WTC11 (cell line): ENCODE measurements around the gene LRP4. TPM values are rescaled to one million over a fixed set of nuclear protein-coding genes. Genes with fewer than 3 reads are reported as not detected.

Experiments
- ATAC-seq: fragments of 200-7000 bp; cut with Tn5 transposase; 2 replicates; pipeline ENCODE4 v1.10.0; 2021; ENCODE audit warnings: mild to moderate bottlenecking, moderate library complexity
- CTCF ChIA-PET: fragments of 300-600 bp; sonication (Branson Sonifier 250); formaldehyde crosslinking; loops from one replicate; lab custom pipeline; 2021; ENCODE audit warnings: antibody characterized with exemption; lab: Charles Lee
- POLR2A ChIA-PET: fragments of 350-600 bp; sonication (Branson Sonifier 250); formaldehyde crosslinking; loops from one replicate; lab custom pipeline; 2021; ENCODE audit warnings: antibody characterized with exemption; lab: Charles Lee
- DNase-seq: peaks from one replicate; pipeline ENCODE4 v3.0.0; 2021; ENCODE audit warnings: low spot score
- H3K27ac Mint-ChIP-seq: 2 replicates; pipeline ENCODE4 v1.8.0; 2021; ENCODE audit warnings: mixed read lengths
- H3K27me3 Mint-ChIP-seq: 2 replicates; pipeline ENCODE4 v1.8.0; 2021; ENCODE audit warnings: low read depth, mild to moderate bottlenecking, moderate library complexity, mixed read lengths
- H3K36me3 Mint-ChIP-seq: 2 replicates; pipeline ENCODE4 v1.8.0; 2021; ENCODE audit warnings: mixed read lengths
- H3K4me1 Mint-ChIP-seq: 2 replicates; pipeline ENCODE4 v1.8.0; 2022; ENCODE audit warnings: mixed read lengths
- H3K4me3 Mint-ChIP-seq: 2 replicates; pipeline ENCODE4 v1.8.0; 2021; ENCODE audit warnings: mild to moderate bottlenecking, moderate library complexity, mixed read lengths
- H3K9me3 Mint-ChIP-seq: 2 replicates; pipeline ENCODE4 v1.8.0; 2021; ENCODE audit warnings: mixed read lengths
- ATF1 ChIP-seq: sonication (generic); formaldehyde crosslinking; IDR thresholded peaks from 2 replicates; pipeline ENCODE4 v1.8.1; 2023; ENCODE audit warnings: mild to moderate bottlenecking, moderate library complexity, missing genetic modification reagents
- CREB1 ChIP-seq: sonication (generic); formaldehyde crosslinking; IDR thresholded peaks from 2 replicates; pipeline ENCODE4 v1.8.0; 2023; ENCODE audit warnings: mild to moderate bottlenecking, missing genetic modification reagents
- E2F4 ChIP-seq: sonication (generic); formaldehyde crosslinking; IDR thresholded peaks from 2 replicates; pipeline ENCODE4 v1.8.1; 2022; ENCODE audit warnings: low read depth, mild to moderate bottlenecking, moderate library complexity, missing genetic modification reagents, borderline replicate concordance
- ELF4 ChIP-seq: sonication (generic); formaldehyde crosslinking; IDR thresholded peaks from 2 replicates; pipeline ENCODE4 v1.8.1; 2022; ENCODE audit warnings: low read depth, mild to moderate bottlenecking, moderate library complexity, missing genetic modification reagents
- EMX1 ChIP-seq: fragments of 250-450 bp; sonication (Bioruptor Pico); IDR thresholded peaks from 2 replicates; pipeline ENCODE4 v1.8.0; 2021; ENCODE audit warnings: mild to moderate bottlenecking
- FOXJ3 ChIP-seq: sonication (generic); formaldehyde crosslinking; IDR thresholded peaks from 2 replicates; pipeline ENCODE4 v1.9.0; 2021; ENCODE audit warnings: missing genetic modification reagents, mild to moderate bottlenecking, borderline replicate concordance
- FOXP1 ChIP-seq: sonication (generic); formaldehyde crosslinking; IDR thresholded peaks from 2 replicates; pipeline ENCODE4 v1.8.0; 2022; ENCODE audit warnings: missing genetic modification reagents, mild to moderate bottlenecking, moderate library complexity, borderline replicate concordance
- GRHL2 ChIP-seq: fragments of 250-450 bp; sonication (Bioruptor Pico); IDR thresholded peaks from 2 replicates; pipeline ENCODE4 v1.8.0; 2022; ENCODE audit warnings: mild to moderate bottlenecking, moderate library complexity; ENCODE audit not compliant: insufficient replicate concordance, severe bottlenecking
- GTF2I ChIP-seq: fragments of 250-450 bp; sonication (Bioruptor Pico); conservative IDR thresholded peaks from 2 replicates; pipeline ENCODE4 v1.4.0; 2021; ENCODE audit warnings: mild to moderate bottlenecking
- HMGXB4 ChIP-seq: sonication (generic); formaldehyde crosslinking; IDR thresholded peaks from 2 replicates; pipeline ENCODE4 v1.8.1; 2023; ENCODE audit warnings: mild to moderate bottlenecking, moderate library complexity, missing genetic modification reagents
- JUN ChIP-seq: sonication (generic); formaldehyde crosslinking; IDR thresholded peaks from 2 replicates; pipeline ENCODE4 v1.8.0; 2023; ENCODE audit warnings: mild to moderate bottlenecking, missing genetic modification reagents
- NFE2L1 ChIP-seq: sonication (generic); formaldehyde crosslinking; IDR thresholded peaks from 2 replicates; pipeline ENCODE4 v1.8.1; 2023; ENCODE audit warnings: missing genetic modification reagents
- NFYB ChIP-seq: sonication (generic); formaldehyde crosslinking; conservative IDR thresholded peaks from 2 replicates; pipeline ENCODE4 v1.8.0; 2022; ENCODE audit warnings: low read depth, missing genetic modification reagents
- PRRX2 ChIP-seq: fragments of 250-450 bp; sonication (Bioruptor Pico); IDR thresholded peaks from 2 replicates; pipeline ENCODE4 v1.8.0; 2021; ENCODE audit warnings: mild to moderate bottlenecking
- SMAD4 ChIP-seq: sonication (generic); formaldehyde crosslinking; IDR thresholded peaks from 2 replicates; pipeline ENCODE4 v1.8.0; 2022; ENCODE audit warnings: mild to moderate bottlenecking, missing genetic modification reagents
- TEAD1 ChIP-seq: sonication (generic); formaldehyde crosslinking; IDR thresholded peaks from 2 replicates; pipeline ENCODE4 v1.8.0; 2022; ENCODE audit warnings: mild to moderate bottlenecking, missing genetic modification reagents
- TEAD4 ChIP-seq: sonication (generic); formaldehyde crosslinking; IDR thresholded peaks from 2 replicates; pipeline ENCODE4 v1.8.0; 2022; ENCODE audit warnings: mild to moderate bottlenecking, missing genetic modification reagents
- TP53 ChIP-seq: sonication (generic); formaldehyde crosslinking; IDR thresholded peaks from 2 replicates; pipeline ENCODE4 v1.8.1; 2023; ENCODE audit warnings: mild to moderate bottlenecking, missing genetic modification reagents
- USF1 ChIP-seq: sonication (generic); formaldehyde crosslinking; IDR thresholded peaks from 2 replicates; pipeline ENCODE4 v1.8.0; 2022; ENCODE audit warnings: mild to moderate bottlenecking, missing genetic modification reagents
- ZBTB21 ChIP-seq: sonication (generic); formaldehyde crosslinking; IDR thresholded peaks from 2 replicates; pipeline ENCODE4 v1.8.1; 2023; ENCODE audit warnings: mild to moderate bottlenecking, missing genetic modification reagents, borderline replicate concordance
- ZMAT4 ChIP-seq: fragments of 250-450 bp; sonication (Bioruptor Pico); IDR thresholded peaks from 2 replicates; pipeline ENCODE4 v1.9.0; 2021; ENCODE audit warnings: mild to moderate bottlenecking
- ZNF232 ChIP-seq: sonication (generic); formaldehyde crosslinking; IDR thresholded peaks from 2 replicates; pipeline ENCODE4 v1.8.0; 2022; ENCODE audit warnings: mild to moderate bottlenecking, missing genetic modification reagents
- ZNF416 ChIP-seq: fragments of 250-450 bp; sonication (Bioruptor Pico); IDR thresholded peaks from 2 replicates; pipeline ENCODE4 v1.9.0; 2021; ENCODE audit warnings: mild to moderate bottlenecking, inconsistent platforms
- ZNF425 ChIP-seq: fragments of 250-450 bp; sonication (Bioruptor Pico); conservative IDR thresholded peaks from 2 replicates; pipeline ENCODE4 v1.9.0; 2021; ENCODE audit warnings: mild to moderate bottlenecking
- ZSCAN18 ChIP-seq: fragments of 250-450 bp; sonication (Bioruptor Pico); IDR thresholded peaks from 2 replicates; pipeline ENCODE4 v2.1.2; 2022; ENCODE audit warnings: mild to moderate bottlenecking, moderate library complexity
- total RNA-seq: library from RNA; stranded (reverse); gene quantifications from 3 replicates; pipeline ENCODE4 v1.2.3, GENCODE V29; 2021
- TF ChIP-seq, protein P1 (sequence below): sonication (generic); formaldehyde crosslinking; IDR thresholded peaks from 2 replicates; pipeline ENCODE4 v1.8.1; 2023; ENCODE audit warnings: mild to moderate bottlenecking, missing genetic modification reagents, moderate library complexity
- TF ChIP-seq, protein P2 (sequence below): sonication (generic); formaldehyde crosslinking; IDR thresholded peaks from 2 replicates; pipeline ENCODE4 v1.8.1; 2022; ENCODE audit warnings: missing genetic modification reagents, borderline replicate concordance

LRP4 gene
- total RNA-seq, 1 experiment from 2014 or later = 39.5 TPM

DNA sequence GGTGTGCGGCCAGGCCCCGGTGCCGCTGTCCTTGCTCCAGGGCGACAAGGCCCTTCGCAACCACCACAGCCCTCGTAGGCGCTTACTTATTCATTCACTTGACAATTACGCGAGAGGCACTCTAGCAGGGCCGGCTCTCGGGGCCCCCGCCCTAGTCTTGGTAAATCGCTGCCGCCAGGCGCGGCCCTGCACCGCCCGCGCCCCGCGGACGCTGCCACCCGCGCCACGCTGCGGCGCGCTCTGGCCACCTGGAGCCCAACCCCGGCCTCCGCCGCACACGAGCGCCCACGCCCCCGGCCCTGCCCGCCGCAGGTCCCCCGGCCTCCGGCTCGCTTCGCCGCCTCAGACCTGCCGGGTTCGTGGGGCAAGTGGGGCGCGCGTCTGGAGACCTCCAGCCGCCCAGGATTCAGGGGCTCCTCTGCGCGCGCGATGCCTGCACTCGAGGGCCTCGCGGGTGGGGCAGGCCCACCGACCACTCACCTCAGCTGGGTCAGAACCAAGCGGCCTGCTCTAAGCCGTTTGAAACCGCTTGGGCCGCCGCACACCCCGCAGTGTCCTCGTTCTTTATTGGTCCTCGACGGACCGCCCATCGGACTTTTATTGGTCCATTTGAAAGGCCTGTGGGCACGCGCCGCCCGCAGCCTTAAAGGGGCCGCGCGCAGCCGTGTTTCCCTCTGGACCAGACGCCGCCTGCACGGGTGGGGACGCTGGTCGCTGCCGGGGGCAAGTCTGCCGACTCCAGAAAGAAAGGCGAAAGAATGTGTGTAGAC, 72.4 kb downstream of the LRP4 start, which contains the start of gene CKAP5:
TSS of gene CKAP5 (minus strand) at position 541 of the 770 bp plus-strand sequence. CDS start 25,049 bp downstream, outside the sequence.
- Mint-ChIP-seq H3K36me3 (peaks cover 20% of the 10 kb centered on the region), H3K27ac (peak within 1 kb of the TSS; percentile 61), H3K27me3 (peaks cover 22% of the 10 kb centered on the region), H3K9me3 (peaks cover 16% of the 10 kb centered on the region), H3K4me3 (peak within 1 kb of the TSS; percentile 92), H3K4me1 (peaks cover 40% of the 10 kb centered on the region)
- ATAC-seq (peak; percentile 90), DNase-seq (peak; percentile 88)
- ChIA-PET POLR2A (interaction anchor here (0.6 to 1.4 kb wide), 2 partner anchors 19 to 188 kb away, joined by 4 to 7 read pairs; no protein-coding TSS in a partner anchor), CTCF (interaction anchor here (1.1 kb wide), 1 partner anchor 509 kb away, joined by 4 read pairs; no protein-coding TSS in a partner anchor)
- TF ChIP-seq TP53 (CRISPR knock-in tag) = peak; percentile 86; the same call in 1 of the 2 replicates
- TF ChIP-seq ZMAT4 (CRISPR knock-in tag) = no peak
- no peak for TF ChIP-seq EMX1 (CRISPR knock-in tag)
- TF ChIP-seq NFE2L1 (CRISPR knock-in tag) = 0 out of 2 replicates have a peak, but pooled peaks have one; percentile 36
- TF ChIP-seq ZNF416 (CRISPR knock-in tag) = no peak
- peak; percentile 78; the same call in 1 of the 2 replicates for TF ChIP-seq HMGXB4 (CRISPR knock-in tag)
- TF ChIP-seq, protein P1, sequence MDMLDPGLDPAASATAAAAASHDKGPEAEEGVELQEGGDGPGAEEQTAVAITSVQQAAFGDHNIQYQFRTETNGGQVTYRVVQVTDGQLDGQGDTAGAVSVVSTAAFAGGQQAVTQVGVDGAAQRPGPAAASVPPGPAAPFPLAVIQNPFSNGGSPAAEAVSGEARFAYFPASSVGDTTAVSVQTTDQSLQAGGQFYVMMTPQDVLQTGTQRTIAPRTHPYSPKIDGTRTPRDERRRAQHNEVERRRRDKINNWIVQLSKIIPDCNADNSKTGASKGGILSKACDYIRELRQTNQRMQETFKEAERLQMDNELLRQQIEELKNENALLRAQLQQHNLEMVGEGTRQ = peak; percentile 74
- TF ChIP-seq PRRX2 (CRISPR knock-in tag) = no peak
- peak; percentile 99 for TF ChIP-seq NFYB
- TF ChIP-seq FOXP1 (CRISPR knock-in tag) = peak; percentile 78; the same call in 1 of the 2 replicates
- TF ChIP-seq ZNF425 (CRISPR knock-in tag) = no peak
- no peak for TF ChIP-seq JUN (CRISPR knock-in tag)
- TF ChIP-seq FOXJ3 (CRISPR knock-in tag) = no peak
- TF ChIP-seq GTF2I = no peak
- 0 out of 2 replicates have a peak, but pooled peaks have one; percentile 42 for TF ChIP-seq CREB1 (CRISPR knock-in tag)
- TF ChIP-seq SMAD4 = no peak; the same call in 1 of the 2 replicates
- peak; percentile 81 for TF ChIP-seq TEAD1 (CRISPR knock-in tag)
- no peak for TF ChIP-seq ATF1 (CRISPR knock-in tag)
- no peak for TF ChIP-seq TEAD4 (CRISPR knock-in tag)
- TF ChIP-seq USF1 = peak; percentile 85; the same call in 1 of the 2 replicates
- TF ChIP-seq E2F4 (CRISPR knock-in tag) = peak; percentile 94
- no peak for TF ChIP-seq ZBTB21
- no peak for TF ChIP-seq GRHL2 (CRISPR knock-in tag)
- TF ChIP-seq ZNF232 (CRISPR knock-in tag) = peak; percentile 88; the same call in 1 of the 2 replicates
- TF ChIP-seq ELF4 (CRISPR knock-in tag) = 0 out of 2 replicates have a peak, but pooled peaks have one; percentile 74
- no peak for TF ChIP-seq ZSCAN18 (CRISPR knock-in tag)
- TF ChIP-seq, protein P2, sequence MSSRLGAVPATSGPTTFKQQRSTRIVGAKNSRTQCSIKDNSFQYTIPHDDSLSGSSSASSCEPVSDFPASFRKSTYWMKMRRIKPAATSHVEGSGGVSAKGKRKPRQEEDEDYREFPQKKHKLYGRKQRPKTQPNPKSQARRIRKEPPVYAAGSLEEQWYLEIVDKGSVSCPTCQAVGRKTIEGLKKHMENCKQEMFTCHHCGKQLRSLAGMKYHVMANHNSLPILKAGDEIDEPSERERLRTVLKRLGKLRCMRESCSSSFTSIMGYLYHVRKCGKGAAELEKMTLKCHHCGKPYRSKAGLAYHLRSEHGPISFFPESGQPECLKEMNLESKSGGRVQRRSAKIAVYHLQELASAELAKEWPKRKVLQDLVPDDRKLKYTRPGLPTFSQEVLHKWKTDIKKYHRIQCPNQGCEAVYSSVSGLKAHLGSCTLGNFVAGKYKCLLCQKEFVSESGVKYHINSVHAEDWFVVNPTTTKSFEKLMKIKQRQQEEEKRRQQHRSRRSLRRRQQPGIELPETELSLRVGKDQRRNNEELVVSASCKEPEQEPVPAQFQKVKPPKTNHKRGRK (CRISPR knock-in tag) = no peak
